AG04450 (cell line): Measurements from ENCODE around the gene CSNK1E. TPM values are rescaled to one million over a fixed set of nuclear protein-coding genes. Genes with fewer than 3 reads are reported as not detected.

Experiments used
- CTCF ChIA-PET: fragments of 300-600, 350-600 bp; formaldehyde crosslinking; extraction: SDS; loops from one replicate; lab custom pipeline; 2022; ENCODE audit warnings: antibody characterized with exemption, inconsistent platforms; lab: Charles Lee
- POLR2A ChIA-PET: fragments of 350-600 bp; formaldehyde crosslinking; extraction: SDS; loops from one replicate; lab custom pipeline; 2021; ENCODE audit warnings: antibody characterized with exemption, inconsistent platforms; lab: Yijun Ruan, JAX
- DNase-seq: peaks from one replicate; pipeline ENCODE4 v3.0.0-alpha.2; 2011; ENCODE audit warnings: low read depth, low spot score
- H3K27ac ChIP-seq: one replicate; pipeline ENCODE4 v1.5.1; 2012; ENCODE audit warnings: low read depth, low read length, control low read depth
- H3K27me3 ChIP-seq: one replicate; pipeline ENCODE4 v1.6.0; 2012; ENCODE audit warnings: low read length; ENCODE audit not compliant: control insufficient read depth, insufficient read depth
- H3K4me3 ChIP-seq: 2 replicates; pipeline ENCODE4 v1.5.1; 2011; ENCODE audit warnings: mild to moderate bottlenecking, low read depth, low read length, control low read depth
- H3K9me3 ChIP-seq: 2 replicates; pipeline ENCODE4 v1.5.1; 2012; ENCODE audit warnings: low read length; ENCODE audit not compliant: control insufficient read depth, insufficient read depth
- CTCF ChIP-seq: IDR thresholded peaks from 2 replicates; pipeline ENCODE4 v1.5.1; 2011; ENCODE audit warnings: low read depth, low read length, control low read depth, inconsistent platforms
- polyA plus RNA-seq: library from polyadenylated mRNA; depleted of rRNA; stranded (reverse); fragments of >200 nt; gene quantifications from 2 replicates; pipeline ENCODE4 v1.2.3, GENCODE V29; 2011

CSNK1E gene
- polyA plus RNA-seq, 1 experiment = 109 TPM

GRCh38 chr22:38353701-38354100, 36.5 kb upstream of the CSNK1E start:
- no peak overlapping the region for H3K27ac ChIP-seq
- no peak for TF ChIP-seq CTCF
- H3K27me3 ChIP-seq = no peaks in the 10 kb centered on the region
- DNase-seq = no peak
- ChIA-PET CTCF (interaction anchor here (0.6 to 2.4 kb wide), 7 partner anchors 143 to 301 kb away, joined by 4 to 10 read pairs (median 6); no protein-coding TSS in a partner anchor), POLR2A (no interaction called here)
- no peaks in the 10 kb centered on the region for H3K9me3 ChIP-seq
- no peak overlapping the region for H3K4me3 ChIP-seq

- H3K27ac ChIP-seq = no peak overlapping the region
- POLR2A ChIA-PET = no interaction called here
- H3K4me3 ChIP-seq = no peak overlapping the region
- DNase-seq = no peak
- no peaks in the 10 kb centered on the region for H3K9me3 ChIP-seq
- CTCF ChIA-PET = interaction anchor here (0.6 to 2.4 kb wide), 10 partner anchors 14 to 301 kb away, joined by 3 to 10 read pairs (median 6); no protein-coding TSS in a partner anchor
- H3K27me3 ChIP-seq = no peaks in the 10 kb centered on the region
- TF ChIP-seq CTCF = peak; percentile 85
Observed at GRCh38 chr22:38353142-38353629, 36.0 kb upstream of the CSNK1E start.

GRCh38 chr22:38352436-38352835, 35.2 kb upstream of the CSNK1E start:
- Histone ChIP-seq H3K9me3 (no peaks in the 10 kb centered on the region), H3K27ac (no peak overlapping the region), H3K4me3 (no peak overlapping the region), H3K27me3 (no peaks in the 10 kb centered on the region)
- ChIA-PET POLR2A (no interaction called here), CTCF (interaction anchor here (0.6 to 1.6 kb wide), 7 partner anchors 13 to 300 kb away, joined by 3 to 10 read pairs (median 4); no protein-coding TSS in a partner anchor)
- no peak for DNase-seq
- TF ChIP-seq CTCF = no peak

- no peaks in the 10 kb centered on the region for H3K27me3 ChIP-seq
- ChIA-PET CTCF (interaction anchor here (1.1 to 1.4 kb wide), 2 partner anchors 236 to 297 kb away, joined by 3 read pairs; no protein-coding TSS in a partner anchor), POLR2A (interaction anchor here (0.5 kb wide), 1 partner anchor 704 kb away, joined by 3 read pairs; no protein-coding TSS in a partner anchor)
- no peaks in the 10 kb centered on the region for H3K9me3 ChIP-seq
- H3K27ac ChIP-seq = no peak overlapping the region
- no peak overlapping the region for H3K4me3 ChIP-seq
- no peak for DNase-seq
- no peak for TF ChIP-seq CTCF
Observed at GRCh38 chr22:38350444-38351359, 33.5 kb upstream of the CSNK1E start.
